Prostate gland (tissue), 2 donors: Measurements from ENCODE around the gene SLX4. TPM values are rescaled to one million over a fixed set of nuclear protein-coding genes. Genes with fewer than 3 reads are reported as not detected.

Source experiments
- DNase-seq: peaks from one replicate; pipeline ENCODE4 v3.0.0-alpha.2; 2019; ENCODE audit warnings: low spot score
- H3K27ac ChIP-seq, 2 donors: fragments of 200-600 bp; sonication (generic); 2 replicates each; pipeline ENCODE4 v1.5.1; 2017 to 2019
- H3K27me3 ChIP-seq: fragments of 200-600 bp; sonication (generic); replicated peaks from 2 replicates; pipeline ENCODE4 v1.5.1; 2019; ENCODE audit not compliant: insufficient read depth
- H3K36me3 ChIP-seq, 2 donors: fragments of 200-600 bp; sonication (generic); 1 replicate in 1 of 2; 2 replicates in 1 of 2; pipeline versions ENCODE4 v1.5.1 to v1.8.1; 2017 to 2019
- H3K4me1 ChIP-seq: fragments of 200-600 bp; sonication (generic); replicated peaks from 2 replicates; pipeline ENCODE4 v1.5.1; 2019
- H3K4me3 ChIP-seq, 2 donors: fragments of 200-600 bp; sonication (generic); 2 replicates each; pipeline ENCODE4 v1.5.1; 2017 to 2019
- H3K9me3 ChIP-seq: fragments of 200-600 bp; sonication (generic); 2 replicates; pipeline ENCODE4 v1.5.1; 2017
- CTCF ChIP-seq, 4 experiments: fragments of 200-600 bp in 2 of 4; fragments of 450-650 bp in 2 of 4; sonication (generic) in 2 of 4; IDR thresholded peaks; 1 replicate in 3 of 4; 2 replicates in 1 of 4; pipeline ENCODE4 v1.5.1; 2016 to 2019; ENCODE audit warnings: antibody characterized with exemption in 4 of 4, mild to moderate bottlenecking in 2 of 4, moderate library complexity in 2 of 4
- POLR2A ChIP-seq: fragments of 450-650 bp; IDR thresholded peaks from one replicate; pipeline ENCODE4 v1.6.1; 2016; ENCODE audit warnings: antibody characterized with exemption, mild to moderate bottlenecking
- POLR2AphosphoS5 ChIP-seq: sonication (generic); formaldehyde crosslinking; IDR thresholded peaks from one replicate; pipeline ENCODE4 v1.6.1; 2017; ENCODE audit warnings: antibody characterized with exemption
- WGBS: methylation state at CpG from one replicate; pipeline ENCODE4 v1.1.5; 2018; 5-methylcytosine and 5-hydroxymethylcytosine counted together
- intact Hi-C: fragments of 100-400 bp; cut with DNase I; formaldehyde crosslinking; loops from one replicate; pipeline ENCODE4 v1.14.2; 2022
- total RNA-seq, 2 donors: library from RNA; depleted of rRNA; stranded (reverse); fragments of >200 nt; gene quantifications; one replicate each; pipeline ENCODE4 v1.1.0, GENCODE V29; 2016

The SLX4 gene
- total RNA-seq, 2 donors from 2014 or later = 4.9 to 14.7 TPM

- H3K4me3 ChIP-seq = no peak overlapping the region
- intact Hi-C loops = no loop called here
- H3K9me3 ChIP-seq = no peaks in the 10 kb centered on the region
- 97% methylated on average over 17 of the region's 17 CpGs for WGBS
- H3K27ac ChIP-seq = peak overlapping the region in 1 of 2 donors; percentile 80
- H3K36me3 ChIP-seq = no peaks in the 10 kb centered on the region
- H3K4me1 ChIP-seq = peaks cover 17% of the 10 kb centered on the region
- TF ChIP-seq POLR2AphosphoS5 = no peak
- no peak for TF ChIP-seq CTCF (IDR thresholded peaks at IDR 0.05)
- TF ChIP-seq POLR2A = no peak
- DNase-seq = no peak
- H3K27me3 ChIP-seq = no peaks in the 10 kb centered on the region
Measured at GRCh38 chr16:3640632-3641501, 29.5 kb upstream of the SLX4 start.

GRCh38 chr16:3640207-3640606, 28.8 kb upstream of the SLX4 start:
- Histone ChIP-seq H3K4me1 (peaks cover 11% of the 10 kb centered on the region), H3K9me3 (no peaks in the 10 kb centered on the region), H3K36me3 (no peaks in the 10 kb centered on the region), H3K27me3 (no peaks in the 10 kb centered on the region), H3K27ac (no peak overlapping the region), H3K4me3 (no peak overlapping the region)
- WGBS = 92% methylated on average over 3 of the region's 3 CpGs
- DNase-seq = no peak
- TF ChIP-seq POLR2A (no peak), CTCF (IDR thresholded peaks at IDR 0.05) (no peak), POLR2AphosphoS5 (no peak)
- intact Hi-C loops = no loop called here

- WGBS = 98% methylated on average over 13 of the region's 13 CpGs
Measured at GRCh38 chr16:3638916-3639644, 27.7 kb upstream of the SLX4 start.

GRCh38 chr16:3637371-3637923, 26.0 kb upstream of the SLX4 start:
- Histone ChIP-seq H3K27ac (no peak overlapping the region), H3K9me3 (no peaks in the 10 kb centered on the region), H3K4me3 (no peak overlapping the region), H3K27me3 (no peaks in the 10 kb centered on the region), H3K36me3 (no peaks in the 10 kb centered on the region), H3K4me1 (peaks cover 5% of the 10 kb centered on the region)
- intact Hi-C loops = no loop called here
- DNase-seq = no peak
- WGBS = 62% methylated on average over 3 of the region's 3 CpGs
- TF ChIP-seq POLR2A (no peak), CTCF (IDR thresholded peaks at IDR 0.05) (no peak), POLR2AphosphoS5 (no peak)

More at GRCh38 chr16:3638916-3639644, 27.7 kb upstream of the SLX4 start:
- peaks cover 8% of the 10 kb centered on the region for H3K4me1 ChIP-seq
- no peaks in the 10 kb centered on the region for H3K36me3 ChIP-seq
- H3K27me3 ChIP-seq = no peaks in the 10 kb centered on the region
- DNase-seq = no peak
- no peaks in the 10 kb centered on the region for H3K9me3 ChIP-seq
- TF ChIP-seq POLR2AphosphoS5 (no peak), CTCF (IDR thresholded peaks at IDR 0.05) (no peak), POLR2A (no peak)
- intact Hi-C loops = no loop called here
- H3K4me3 ChIP-seq = no peak overlapping the region
- no peak overlapping the region for H3K27ac ChIP-seq
